HepG2 (cell line): ENCODE results near the gene COL8A2. TPM values are rescaled to one million over a fixed set of nuclear protein-coding genes. Genes with fewer than 3 reads are reported as not detected.

Source experiments
- AFF4 ChIP-seq: sonication (generic); formaldehyde crosslinking; IDR thresholded peaks from 2 replicates; pipeline ENCODE4 v1.4.0; 2020; ENCODE audit warnings: missing genetic modification reagents
- FOXK2 ChIP-seq: fragments of 450-650 bp; IDR thresholded peaks from 2 replicates; pipeline ENCODE4 v1.6.1; 2016
- KDM1A ChIP-seq: IDR thresholded peaks from 2 replicates; pipeline ENCODE4 v1.6.1; 2016; ENCODE audit warnings: missing compliant biosample characterization
- KLF15 ChIP-seq: sonication (generic); formaldehyde crosslinking; IDR thresholded peaks from 2 replicates; pipeline ENCODE4 v1.8.1; 2023; ENCODE audit warnings: borderline replicate concordance, mild to moderate bottlenecking, inconsistent platforms, missing genetic modification reagents, mixed read lengths
- MIER3 ChIP-seq: IDR thresholded peaks from 2 replicates; pipeline ENCODE4 v1.6.1; 2016; ENCODE audit warnings: missing compliant biosample characterization, borderline replicate concordance
- NFATC3 ChIP-seq: sonication (generic); formaldehyde crosslinking; IDR thresholded peaks from 2 replicates; pipeline ENCODE4 v1.5.1; 2020; ENCODE audit warnings: mild to moderate bottlenecking, missing genetic modification reagents
- PAF1 ChIP-seq: IDR thresholded peaks from 2 replicates; pipeline ENCODE4 v1.6.1; 2016; ENCODE audit warnings: missing genetic modification reagents, missing compliant biosample characterization
- POLR2G ChIP-seq: fragments of 200-400 bp; formaldehyde crosslinking; IDR thresholded peaks from 2 replicates; pipeline ENCODE4 v1.6.1; 2018; ENCODE audit warnings: mild to moderate bottlenecking, low read depth, low read length, moderate library complexity
- RXRA ChIP-seq: sonication (generic); formaldehyde crosslinking; IDR thresholded peaks from 2 replicates; pipeline ENCODE4 v1.5.1; 2020; ENCODE audit warnings: missing genetic modification reagents
- SOX6 ChIP-seq, 2 experiments: fragments of 450-650 bp in 1 of 2; sonication (generic) in 1 of 2; formaldehyde crosslinking in 1 of 2; IDR thresholded peaks; 2 replicates each; pipeline versions ENCODE4 v1.4.0 to v1.6.1; 2017 to 2020; ENCODE audit warnings: antibody characterized with exemption in 1 of 2, mild to moderate bottlenecking in 1 of 2, missing genetic modification reagents in 1 of 2
- TBL1XR1 ChIP-seq: fragments of 150-350 bp; IDR thresholded peaks from 2 replicates; pipeline ENCODE4 v1.6.1; 2014; ENCODE audit warnings: borderline replicate concordance, low read length; ENCODE audit not compliant: partially characterized antibody
- ZBTB49 ChIP-seq: sonication (generic); formaldehyde crosslinking; IDR thresholded peaks from 2 replicates; pipeline ENCODE4 v1.4.0; 2020; ENCODE audit warnings: missing genetic modification reagents, borderline replicate concordance
- ZEB1 ChIP-seq: IDR thresholded peaks from 2 replicates; pipeline ENCODE4 v1.6.1; 2012; ENCODE audit warnings: mild to moderate bottlenecking, low read depth, inconsistent platforms; ENCODE audit not compliant: insufficient replicate concordance
- ZNF253 ChIP-seq: sonication (generic); formaldehyde crosslinking; IDR thresholded peaks from 2 replicates; pipeline ENCODE4 v1.8.0; 2022; ENCODE audit warnings: mild to moderate bottlenecking, missing genetic modification reagents, borderline replicate concordance
- ZNF44 ChIP-seq: sonication (generic); formaldehyde crosslinking; IDR thresholded peaks from 2 replicates; pipeline ENCODE4 v1.5.1; 2020; ENCODE audit warnings: mild to moderate bottlenecking, missing genetic modification reagents
- ZNF597 ChIP-seq: sonication (generic); formaldehyde crosslinking; IDR thresholded peaks from 2 replicates; pipeline ENCODE4 v1.5.0; 2020; ENCODE audit warnings: missing genetic modification reagents
- ZNF609 ChIP-seq: sonication (generic); formaldehyde crosslinking; IDR thresholded peaks from 2 replicates; pipeline ENCODE4 v1.4.0; 2020; ENCODE audit warnings: mild to moderate bottlenecking, missing genetic modification reagents, borderline replicate concordance
- polyA plus RNA-seq, 8 experiments: library from polyadenylated mRNA; depleted of rRNA in 3 of 8; stranded (reverse) in 7 of 8; unstranded in 1 of 8; fragments of >200 nt; fragmentation: Illumina TruSeq in 4 of 8; extraction: Trizol in 4 of 8; gene quantifications; 2 replicates each; pipeline versions ENCODE4 v1.2.1 to v1.2.3, GENCODE V29; 2011 to 2016; ENCODE audit warnings: low read depth in 4 of 8, missing spikeins in 1 of 8, mixed read lengths in 1 of 8; ENCODE audit not compliant: insufficient read depth in 1 of 8
- total RNA-seq, 5 experiments: library from RNA; depleted of rRNA; stranded (reverse); fragments of >200 nt; fragmentation: Illumina TruSeq; extraction: Trizol; gene quantifications; 2 replicates each; pipeline ENCODE4 v1.2.3, GENCODE V29; 2016; ENCODE audit warnings: low read depth in 1 of 5

The COL8A2 gene
- total and polyA plus RNA-seq, 2 of the 13 experiments (the other 11 are each of a cell fraction or from before 2014, with no cell fraction given), result 0.13 to 0.24 TPM

- no peak for TF ChIP-seq ZNF253
- TF ChIP-seq SOX6 (IDR thresholded peaks at IDR 0.05), result no peak
- TF ChIP-seq SOX6 (CRISPR knock-in tag; IDR thresholded peaks at IDR 0.05), result peak; percentile 51; the same call in 1 of the 2 replicates
- TF ChIP-seq ZNF597, result no peak
- TF ChIP-seq ZNF609 (CRISPR knock-in tag), result no peak
- TF ChIP-seq TBL1XR1, result peak; percentile 47
- peak; percentile 74; the same call in 1 of the 2 replicates for TF ChIP-seq MIER3 (CRISPR knock-in tag)
- TF ChIP-seq FOXK2, result no peak
- TF ChIP-seq ZBTB49 (CRISPR knock-in tag), result no peak
- no peak for TF ChIP-seq PAF1 (CRISPR knock-in tag)
- no peak for TF ChIP-seq NFATC3 (CRISPR knock-in tag)
- no peak; the same call in 1 of the 2 replicates for TF ChIP-seq RXRA (CRISPR knock-in tag)
- peak; percentile 98 for TF ChIP-seq POLR2G
- peak; percentile 20 for TF ChIP-seq ZEB1
- no peak for TF ChIP-seq KLF15
- no peak for TF ChIP-seq ZNF44 (CRISPR knock-in tag)
- no peak for TF ChIP-seq KDM1A (CRISPR knock-in tag)
- no peak for TF ChIP-seq AFF4 (CRISPR knock-in tag)
These were observed 36.2 kb downstream of the COL8A2 start, which contains the start of gene ADPRS (continued) for GRCh38 chr1:36088577-36089392.
